Mesendoderm (in vitro differentiated cells): ENCODE data around the gene GNAI2.
A peak's percentile ranks its signal among the peaks of the same experiment; 100 is the strongest.
"Not testable (repeated sequence)": the region's sequence is repeated elsewhere in the genome, so short reads cannot be mapped to it uniquely, and the experiment has no call there.

ENCODE experiments used
- DNase-seq: peaks from one replicate; pipeline ENCODE4 v3.0.0; 2013
- H2AK5ac ChIP-seq: 2 replicates; pipeline ENCODE4 v1.6.1; 2013; ENCODE audit warnings: low read length, inconsistent platforms
- H2BK120ac ChIP-seq: 2 replicates; pipeline ENCODE4 v1.6.1; 2013; ENCODE audit warnings: low read depth, mild to moderate bottlenecking, low read length, moderate library complexity, mixed read lengths
- H2BK15ac ChIP-seq: replicated peaks from 2 replicates; pipeline ENCODE4 v1.6.1; 2013; ENCODE audit warnings: low read depth, mild to moderate bottlenecking, moderate library complexity
- H2BK5ac ChIP-seq: 2 replicates; pipeline ENCODE4 v1.6.1; 2013; ENCODE audit warnings: low read length, inconsistent platforms
- H3K18ac ChIP-seq: 2 replicates; pipeline ENCODE4 v1.6.1; 2013; ENCODE audit warnings: mild to moderate bottlenecking, low read length, mixed read lengths
- H3K23ac ChIP-seq: one replicate; pipeline ENCODE4 v1.6.1; 2013; ENCODE audit warnings: low read length
- H3K27ac ChIP-seq: 2 replicates; pipeline ENCODE4 v1.5.1; 2013; ENCODE audit warnings: low read depth, mild to moderate bottlenecking, inconsistent platforms, low read length, moderate library complexity
- H3K27me3 ChIP-seq: 2 replicates; pipeline ENCODE4 v1.6.1; 2013; ENCODE audit warnings: low read length, control low read depth, mild to moderate bottlenecking, inconsistent platforms; ENCODE audit not compliant: insufficient read depth, poor library complexity
- H3K36me3 ChIP-seq: 2 replicates; pipeline ENCODE4 v1.6.1; 2013; ENCODE audit warnings: low read length, inconsistent platforms; ENCODE audit not compliant: control insufficient read depth, insufficient read depth
- H3K4ac ChIP-seq: one replicate; pipeline ENCODE4 v1.6.1; 2013; ENCODE audit warnings: low read depth, mild to moderate bottlenecking, low read length, moderate library complexity
- H3K4me1 ChIP-seq: 2 replicates; pipeline ENCODE4 v1.6.1; 2013; ENCODE audit warnings: low read depth, low read length, inconsistent platforms; ENCODE audit not compliant: control insufficient read depth
- H3K4me2 ChIP-seq: 2 replicates; pipeline ENCODE4 v1.6.1; 2013; ENCODE audit warnings: low read length
- H3K4me3 ChIP-seq: 2 replicates; pipeline ENCODE4 v1.5.1; 2013; ENCODE audit warnings: mild to moderate bottlenecking, low read length
- H3K56ac ChIP-seq: one replicate; pipeline ENCODE4 v1.6.1; 2013; ENCODE audit warnings: low read length
- H3K79me1 ChIP-seq: 2 replicates; pipeline ENCODE4 v1.6.1; 2013; ENCODE audit warnings: low read length, inconsistent platforms
- H3K79me2 ChIP-seq: 2 replicates; pipeline ENCODE4 v1.6.1; 2013; ENCODE audit warnings: mild to moderate bottlenecking, low read length; ENCODE audit not compliant: control insufficient read depth, insufficient read depth
- H3K9ac ChIP-seq: 2 replicates; pipeline ENCODE4 v1.6.1; 2013; ENCODE audit warnings: low read length, inconsistent platforms
- H4K5ac ChIP-seq: one replicate; pipeline ENCODE4 v1.6.1; 2013; ENCODE audit warnings: low read length
- H4K8ac ChIP-seq: one replicate; pipeline ENCODE4 v1.6.1; 2013; ENCODE audit warnings: low read depth, mild to moderate bottlenecking, control low read depth, low read length, moderate library complexity
- WGBS: extraction: QIAGEN DNeasy Blood & Tissue Kit; methylation state at CpG from one replicate; pipeline ENCODE4 v1.1.7; 2013; ENCODE audit warnings: low lambda C conversion rate, missing lambda C conversion rate; ENCODE audit not compliant: insufficient coverage; ENCODE audit errors: extremely low coverage; 5-methylcytosine and 5-hydroxymethylcytosine counted together

GNAI2 gene

DNA sequence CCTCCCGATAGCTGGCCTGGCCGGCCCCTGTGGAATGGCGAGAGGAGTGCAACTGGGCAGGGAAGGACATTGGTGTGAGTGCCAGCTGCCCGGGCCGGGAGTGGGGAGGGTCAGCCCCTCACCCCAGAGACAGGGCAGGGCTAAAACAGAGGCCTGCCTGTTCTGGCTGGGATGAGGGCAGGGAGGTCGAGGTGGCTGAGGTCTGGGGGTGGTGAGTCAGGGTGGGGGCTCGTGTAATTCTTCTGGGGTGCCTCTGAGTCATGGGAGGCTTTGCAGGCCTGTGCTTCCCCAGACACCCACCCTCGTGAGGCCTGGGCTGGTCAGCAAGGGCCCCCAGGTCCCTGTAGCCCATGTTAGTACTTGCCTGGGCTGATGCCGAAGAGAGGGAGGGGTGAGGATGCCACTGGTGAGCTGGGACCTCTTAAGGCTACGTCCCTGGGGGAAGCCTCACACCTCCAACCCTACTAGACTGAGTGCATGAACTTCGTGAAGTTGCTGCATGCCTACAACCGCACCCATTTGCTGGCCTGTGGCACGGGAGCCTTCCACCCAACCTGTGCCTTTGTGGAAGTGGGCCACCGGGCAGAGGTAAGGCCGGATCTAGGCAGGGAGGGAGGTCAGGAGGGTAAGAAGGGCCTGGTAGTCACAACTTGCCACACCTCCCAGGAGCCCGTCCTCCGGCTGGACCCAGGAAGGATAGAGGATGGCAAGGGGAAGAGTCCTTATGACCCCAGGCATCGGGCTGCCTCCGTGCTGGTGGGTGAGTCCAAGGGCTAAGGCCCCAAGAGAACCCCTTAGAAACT lies 34.6 kb downstream of the GNAI2 start:
- no peak overlapping the region for H3K27ac ChIP-seq
- H3K4me3 ChIP-seq: no peak overlapping the region
- H3K36me3 ChIP-seq: no peaks in the 10 kb centered on the region
- H3K23ac ChIP-seq: no peak overlapping the region
- H3K18ac ChIP-seq: no peak overlapping the region
- no peak overlapping the region for H4K8ac ChIP-seq
- H3K79me1 ChIP-seq: no peaks in the 10 kb centered on the region
- H3K9ac ChIP-seq: no peak overlapping the region
- no peak overlapping the region for H3K56ac ChIP-seq
- no peak overlapping the region for H2AK5ac ChIP-seq
- no peak overlapping the region for H2BK15ac ChIP-seq
- peaks cover 8% of the 10 kb centered on the region for H3K4me1 ChIP-seq
- H4K5ac ChIP-seq: no peak overlapping the region
- H3K4me2 ChIP-seq: no peak overlapping the region
- no CpG with 5 or more reads among the region's 19 CpGs for WGBS
- H2BK120ac ChIP-seq: no peak overlapping the region
- H3K27me3 ChIP-seq: peaks cover 4% of the 10 kb centered on the region
- no peak overlapping the region for H3K4ac ChIP-seq
- H3K79me2 ChIP-seq: no peaks in the 10 kb centered on the region
- H2BK5ac ChIP-seq: no peak overlapping the region
- no peak for DNase-seq

DNA sequence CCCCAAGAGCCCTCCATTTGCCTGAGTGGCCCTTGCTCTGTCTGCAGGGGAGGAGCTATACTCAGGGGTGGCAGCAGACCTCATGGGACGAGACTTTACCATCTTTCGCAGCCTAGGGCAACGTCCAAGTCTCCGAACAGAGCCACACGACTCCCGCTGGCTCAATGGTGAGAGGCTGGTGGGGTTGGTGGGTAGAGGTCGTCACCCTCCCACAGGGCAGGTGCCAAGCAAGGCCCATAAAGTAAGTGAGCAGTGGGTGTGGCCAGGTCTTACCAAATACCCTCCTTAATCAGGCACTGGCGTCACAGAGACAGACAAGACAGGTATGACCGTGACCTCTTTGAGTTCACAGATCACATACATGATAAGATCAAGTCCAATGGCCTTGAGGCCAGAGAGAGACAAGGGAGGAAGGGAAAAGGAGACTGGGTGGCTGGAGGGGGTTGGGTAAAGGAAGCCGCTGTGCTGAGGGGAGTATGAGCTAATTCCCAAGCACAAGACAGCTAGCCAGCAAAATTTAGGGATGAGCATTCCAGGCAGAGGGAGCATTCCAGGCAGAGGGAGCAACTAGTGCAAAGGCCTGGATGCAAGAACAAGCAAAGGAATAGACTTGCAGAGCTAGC lies 35.4 kb downstream of the GNAI2 start:
- Histone ChIP-seq H2BK5ac (no peak overlapping the region), H2BK120ac (no peak overlapping the region), H3K9ac (no peak overlapping the region), H2BK15ac (no peak overlapping the region), H4K8ac (no peak overlapping the region), H3K27ac (no peak overlapping the region), H3K79me2 (no peaks in the 10 kb centered on the region), H2AK5ac (no peak overlapping the region), H3K27me3 (peaks cover 10% of the 10 kb centered on the region), H3K4ac (no peak overlapping the region), H3K79me1 (no peaks in the 10 kb centered on the region), H3K36me3 (no peaks in the 10 kb centered on the region), H4K5ac (no peak overlapping the region), H3K56ac (peak overlapping the region; percentile 62), H3K4me2 (no peak overlapping the region), H3K4me3 (no peak overlapping the region), H3K18ac (no peak overlapping the region), H3K23ac (no peak overlapping the region), H3K4me1 (peaks cover 8% of the 10 kb centered on the region)
- WGBS: no CpG with 5 or more reads among the region's 10 CpGs
- DNase-seq: peak; percentile 80

DNA sequence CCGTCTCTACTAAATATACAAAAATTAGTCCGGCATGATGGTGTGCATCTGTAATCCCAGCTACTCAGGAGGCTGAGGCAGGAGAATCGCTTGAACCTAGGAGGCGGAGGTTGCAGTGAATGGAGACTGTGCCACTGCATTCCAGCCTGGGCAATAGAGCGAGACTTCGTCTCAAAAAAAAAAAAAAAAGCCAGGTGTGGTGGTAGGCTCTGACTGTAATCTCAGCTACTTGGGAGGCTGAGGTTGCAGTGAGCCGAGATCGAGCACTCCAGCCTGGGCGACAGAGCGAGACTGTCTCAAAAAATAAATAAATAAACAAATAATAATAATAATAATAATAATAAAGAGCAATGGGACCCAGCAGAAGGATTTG lies 36.5 kb downstream of the GNAI2 start:
- not testable (repeated sequence) for H2BK120ac ChIP-seq, H3K4me2 ChIP-seq, H4K5ac ChIP-seq, H3K4me3 ChIP-seq, H3K27ac ChIP-seq, H2AK5ac ChIP-seq, H3K9ac ChIP-seq, H3K79me1 ChIP-seq, H3K4me1 ChIP-seq, H3K79me2 ChIP-seq, H2BK5ac ChIP-seq, H3K4ac ChIP-seq, H3K23ac ChIP-seq, DNase-seq, H2BK15ac ChIP-seq, H3K18ac ChIP-seq, H3K36me3 ChIP-seq, H4K8ac ChIP-seq, H3K56ac ChIP-seq
- WGBS: no CpG with 5 or more reads among the region's 10 CpGs
- H3K27me3 ChIP-seq: peaks cover 11% of the 10 kb centered on the region

DNA sequence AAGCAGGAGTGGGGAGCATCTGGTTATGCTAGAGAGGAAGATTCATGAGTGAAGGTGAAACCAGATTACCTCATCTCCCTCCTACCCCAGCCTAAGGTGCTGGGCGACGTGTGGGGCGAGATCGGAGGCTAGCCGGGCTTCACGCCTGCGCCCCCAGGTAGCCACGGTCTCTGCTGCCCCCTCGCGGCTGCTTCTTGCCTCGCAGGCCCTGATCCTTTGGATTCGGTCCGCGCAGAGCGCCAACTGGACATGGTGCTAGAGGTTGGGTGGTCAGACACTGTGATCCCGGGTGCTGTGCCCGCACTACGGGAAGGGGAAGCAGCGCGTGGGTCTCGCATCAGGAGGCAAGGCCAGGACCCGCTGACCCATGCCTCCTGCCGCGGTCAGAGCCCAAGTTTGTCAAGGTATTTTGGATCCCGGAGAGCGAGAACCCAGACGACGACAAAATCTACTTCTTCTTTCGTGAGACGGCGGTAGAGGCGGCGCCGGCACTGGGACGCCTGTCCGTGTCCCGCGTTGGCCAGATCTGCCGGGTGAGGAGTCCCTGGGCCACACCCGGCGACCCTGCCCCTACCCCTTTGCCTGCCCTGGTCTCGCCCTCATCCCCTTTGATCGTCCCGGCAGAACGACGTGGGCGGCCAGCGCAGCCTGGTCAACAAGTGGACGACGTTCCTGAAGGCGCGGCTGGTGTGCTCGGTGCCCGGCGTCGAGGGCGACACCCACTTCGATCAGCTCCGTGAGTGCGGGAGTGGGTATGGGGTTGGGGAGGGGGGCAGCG lies 37.1 kb downstream of the GNAI2 start:
- no peak overlapping the region for H2BK15ac ChIP-seq
- H3K9ac ChIP-seq: peak overlapping the region; percentile 68
- H3K23ac ChIP-seq: no peak overlapping the region
- H3K36me3 ChIP-seq: no peaks in the 10 kb centered on the region
- H3K79me1 ChIP-seq: no peaks in the 10 kb centered on the region
- no CpG with 5 or more reads among the region's 61 CpGs for WGBS
- H3K4me2 ChIP-seq: peak overlapping the region; percentile 21
- no peak overlapping the region for H2BK5ac ChIP-seq
- peak; percentile 79 for DNase-seq
- H3K27ac ChIP-seq: no peak overlapping the region
- H4K5ac ChIP-seq: no peak overlapping the region
- no peak overlapping the region for H2BK120ac ChIP-seq
- no peak overlapping the region for H4K8ac ChIP-seq
- no peak overlapping the region for H3K4me3 ChIP-seq
- H3K4ac ChIP-seq: no peak overlapping the region
- no peak overlapping the region for H2AK5ac ChIP-seq
- H3K27me3 ChIP-seq: peaks cover 11% of the 10 kb centered on the region
- H3K18ac ChIP-seq: no peak overlapping the region
- peaks cover 3% of the 10 kb centered on the region for H3K4me1 ChIP-seq
- no peaks in the 10 kb centered on the region for H3K79me2 ChIP-seq
- peak overlapping the region; percentile 88 for H3K56ac ChIP-seq

DNA sequence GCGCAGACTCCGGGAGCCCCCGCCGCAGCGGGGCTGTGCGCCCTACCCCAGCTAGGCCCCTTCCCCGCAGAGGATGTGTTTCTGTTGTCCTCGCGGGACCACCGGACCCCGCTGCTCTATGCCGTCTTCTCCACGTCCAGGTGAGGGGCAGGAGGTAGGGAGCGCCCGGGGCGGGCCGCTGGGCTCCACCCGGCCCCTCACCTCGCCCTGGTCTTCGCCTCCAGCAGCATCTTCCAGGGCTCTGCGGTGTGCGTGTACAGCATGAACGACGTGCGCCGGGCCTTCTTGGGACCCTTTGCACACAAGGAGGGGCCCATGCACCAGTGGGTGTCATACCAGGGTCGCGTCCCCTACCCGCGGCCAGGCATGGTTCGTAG lies 37.7 kb downstream of the GNAI2 start:
- peaks cover 3% of the 10 kb centered on the region for H3K4me1 ChIP-seq
- H3K23ac ChIP-seq: no peak overlapping the region
- H3K79me1 ChIP-seq: no peaks in the 10 kb centered on the region
- H3K9ac ChIP-seq: no peak overlapping the region
- DNase-seq: no peak
- H2BK120ac ChIP-seq: no peak overlapping the region
- H3K27ac ChIP-seq: no peak overlapping the region
- H3K79me2 ChIP-seq: no peaks in the 10 kb centered on the region
- H4K8ac ChIP-seq: no peak overlapping the region
- no peak overlapping the region for H3K4me3 ChIP-seq
- peak overlapping the region; percentile 25 for H3K56ac ChIP-seq
- no peak overlapping the region for H4K5ac ChIP-seq
- no peak overlapping the region for H2AK5ac ChIP-seq
- no peak overlapping the region for H2BK5ac ChIP-seq
- no CpG with 5 or more reads among the region's 31 CpGs for WGBS
- no peaks in the 10 kb centered on the region for H3K36me3 ChIP-seq
- no peak overlapping the region for H3K4ac ChIP-seq
- no peak overlapping the region for H3K18ac ChIP-seq
- no peak overlapping the region for H2BK15ac ChIP-seq
- H3K4me2 ChIP-seq: no peak overlapping the region
- peaks cover 11% of the 10 kb centered on the region for H3K27me3 ChIP-seq
